ENCODE measurements around the gene ZNF444.
A peak's percentile ranks its signal among the peaks of the same experiment; 100 is the strongest.

The ZNF444 gene

DNA sequence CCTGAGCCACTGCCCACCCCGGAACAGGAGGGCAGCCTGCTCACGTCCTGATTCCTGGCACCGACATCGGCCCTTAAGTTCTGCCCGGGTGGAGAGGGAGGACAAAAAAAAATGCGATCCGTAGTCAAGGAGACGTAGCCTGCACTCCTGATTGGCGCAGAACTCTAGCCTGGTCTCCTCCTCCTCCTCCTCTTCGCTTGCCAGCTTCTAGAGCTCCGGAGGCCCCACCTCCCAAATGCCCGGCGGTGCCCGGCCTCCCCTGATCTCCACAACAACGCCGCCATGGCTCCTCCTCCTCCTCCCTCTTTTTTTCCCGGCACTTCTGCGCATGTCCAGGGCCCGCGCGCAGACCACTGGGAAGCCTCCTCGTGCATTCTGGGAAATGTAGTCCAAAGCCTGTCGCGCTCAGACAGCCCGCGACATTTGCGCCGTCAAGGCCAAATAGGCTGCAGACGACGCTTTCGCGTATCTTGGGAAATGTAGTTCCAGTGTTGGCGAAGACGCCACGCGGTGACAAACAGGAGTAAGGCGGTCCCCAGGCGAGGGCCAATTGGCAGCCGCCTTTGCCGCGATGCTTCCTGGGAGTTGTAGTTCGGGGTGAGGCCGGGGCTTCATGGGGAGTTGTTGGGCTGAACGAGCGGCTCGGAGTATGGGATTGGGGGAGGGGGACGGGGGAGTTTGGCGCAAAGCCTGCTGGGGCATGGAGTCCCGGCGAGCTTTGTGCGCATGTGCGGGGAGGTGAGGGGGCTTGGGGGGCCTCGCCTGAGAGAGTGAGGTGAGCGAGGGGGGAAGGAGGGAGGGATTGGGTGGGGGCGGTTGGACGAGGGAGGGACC lies at the start of gene ZNF444:
Gene ZNF444, plus strand, starts transcription at position 705 of the 834 bp plus-strand sequence. CDS start 5,625 bp downstream, outside the sequence.
- H3K4me3 ChIP-seq (ENCODE audit: low read depth, low read length) = peak within 1 kb of the TSS; percentile 88

DNA sequence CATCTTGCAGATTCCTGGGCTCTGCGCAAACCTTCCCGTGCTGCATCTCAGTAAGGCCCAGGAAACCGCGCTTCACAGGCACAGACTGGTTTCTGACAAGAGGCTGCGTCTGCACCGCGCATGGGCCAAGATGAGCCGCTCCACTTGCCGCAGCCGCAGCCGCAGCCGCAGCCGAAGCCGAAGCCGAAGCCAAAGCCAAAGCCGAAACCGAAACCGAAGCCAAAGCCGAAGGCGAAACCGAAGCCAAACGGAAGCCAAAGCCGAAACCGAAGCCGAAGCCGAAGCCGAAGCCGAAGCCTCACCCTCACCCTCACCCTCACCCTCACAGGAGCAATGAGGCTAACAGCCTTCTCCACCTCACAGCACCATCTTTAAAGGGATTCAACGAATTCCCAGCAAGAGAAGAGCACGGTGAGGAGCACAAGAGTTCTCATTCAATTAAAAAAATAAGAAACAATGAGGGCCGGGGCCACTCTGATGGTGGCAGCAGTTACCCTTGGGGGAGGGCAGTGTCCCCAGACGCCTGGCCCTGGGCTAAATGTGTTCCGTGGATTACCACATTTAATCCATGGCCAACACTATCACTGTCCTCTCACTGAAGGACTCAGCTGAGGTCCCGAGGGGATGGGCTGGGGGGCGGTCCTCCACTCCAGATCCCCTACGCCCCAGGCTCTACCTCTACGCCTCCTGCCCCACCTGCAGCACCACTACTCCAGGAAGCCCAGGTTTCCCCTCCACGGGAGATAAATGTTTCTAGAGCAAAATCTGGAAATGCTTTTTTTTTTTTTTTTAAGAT lies 49.1 kb upstream of the ZNF444 start:
- no peak overlapping the region for H3K4me3 ChIP-seq (ENCODE audit: low read depth, low read length)
- no peak for DNase-seq (ENCODE audit: low read depth)
- TF ChIP-seq, protein P1, sequence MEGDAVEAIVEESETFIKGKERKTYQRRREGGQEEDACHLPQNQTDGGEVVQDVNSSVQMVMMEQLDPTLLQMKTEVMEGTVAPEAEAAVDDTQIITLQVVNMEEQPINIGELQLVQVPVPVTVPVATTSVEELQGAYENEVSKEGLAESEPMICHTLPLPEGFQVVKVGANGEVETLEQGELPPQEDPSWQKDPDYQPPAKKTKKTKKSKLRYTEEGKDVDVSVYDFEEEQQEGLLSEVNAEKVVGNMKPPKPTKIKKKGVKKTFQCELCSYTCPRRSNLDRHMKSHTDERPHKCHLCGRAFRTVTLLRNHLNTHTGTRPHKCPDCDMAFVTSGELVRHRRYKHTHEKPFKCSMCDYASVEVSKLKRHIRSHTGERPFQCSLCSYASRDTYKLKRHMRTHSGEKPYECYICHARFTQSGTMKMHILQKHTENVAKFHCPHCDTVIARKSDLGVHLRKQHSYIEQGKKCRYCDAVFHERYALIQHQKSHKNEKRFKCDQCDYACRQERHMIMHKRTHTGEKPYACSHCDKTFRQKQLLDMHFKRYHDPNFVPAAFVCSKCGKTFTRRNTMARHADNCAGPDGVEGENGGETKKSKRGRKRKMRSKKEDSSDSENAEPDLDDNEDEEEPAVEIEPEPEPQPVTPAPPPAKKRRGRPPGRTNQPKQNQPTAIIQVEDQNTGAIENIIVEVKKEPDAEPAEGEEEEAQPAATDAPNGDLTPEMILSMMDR (IDR thresholded peaks at IDR 0.05; ENCODE audit: low read depth, low read length, missing control alignments) = no peak

More for the DNA sequence above, at the start of gene ZNF444:
- TF ChIP-seq, protein P1 (IDR thresholded peaks at IDR 0.05; ENCODE audit: low read depth, low read length, missing control alignments) = no peak
- DNase-seq (ENCODE audit: low read depth) = peak; percentile 97

DNA sequence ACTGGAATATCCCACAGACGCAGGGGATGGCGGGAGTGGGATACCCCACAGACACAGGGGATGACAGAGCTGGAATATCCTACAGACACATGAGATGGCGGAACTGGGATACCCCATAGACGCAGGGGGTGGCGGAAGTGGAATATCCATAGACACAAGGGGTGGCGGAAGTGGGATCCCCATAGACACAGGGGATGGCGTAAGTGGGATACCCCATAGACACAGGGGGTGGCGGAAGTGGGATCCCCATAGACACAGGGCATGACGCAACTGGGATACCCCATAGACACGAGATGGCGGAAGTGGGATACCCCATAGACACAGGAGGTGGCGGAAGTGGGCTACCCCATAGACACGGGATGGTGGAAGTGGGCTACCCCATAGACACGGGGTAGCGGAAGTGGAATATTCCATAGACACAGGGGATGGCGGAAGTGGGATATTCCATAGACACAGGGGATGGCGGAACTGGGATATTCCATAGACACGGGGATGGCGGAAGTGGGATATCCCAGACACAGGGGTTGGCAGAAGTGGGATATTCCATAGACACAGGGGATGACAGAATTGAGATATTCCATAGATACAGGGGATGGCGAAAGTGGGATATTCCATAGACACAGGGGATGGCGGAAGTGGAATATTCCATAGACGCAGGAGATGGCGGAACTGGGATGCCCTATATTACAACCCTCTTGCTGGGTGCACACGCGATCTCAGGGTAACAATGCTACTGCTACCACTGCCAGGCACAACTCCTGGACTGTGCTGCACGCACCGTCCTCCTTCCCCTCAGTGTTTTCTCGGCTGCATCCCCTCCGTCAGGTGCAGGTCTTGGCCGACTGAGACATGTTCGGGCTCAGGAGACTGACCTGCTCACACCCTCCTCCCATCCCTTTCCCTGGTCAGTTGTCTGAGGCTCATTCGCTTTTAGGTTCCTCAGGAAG lies 48.1 kb upstream of the ZNF444 start:
- no peak for DNase-seq (ENCODE audit: low read depth)
- no peak overlapping the region for H3K4me3 ChIP-seq (ENCODE audit: low read depth, low read length)
- TF ChIP-seq, protein P1 (IDR thresholded peaks at IDR 0.05; ENCODE audit: low read depth, low read length, missing control alignments) = no peak

DNA sequence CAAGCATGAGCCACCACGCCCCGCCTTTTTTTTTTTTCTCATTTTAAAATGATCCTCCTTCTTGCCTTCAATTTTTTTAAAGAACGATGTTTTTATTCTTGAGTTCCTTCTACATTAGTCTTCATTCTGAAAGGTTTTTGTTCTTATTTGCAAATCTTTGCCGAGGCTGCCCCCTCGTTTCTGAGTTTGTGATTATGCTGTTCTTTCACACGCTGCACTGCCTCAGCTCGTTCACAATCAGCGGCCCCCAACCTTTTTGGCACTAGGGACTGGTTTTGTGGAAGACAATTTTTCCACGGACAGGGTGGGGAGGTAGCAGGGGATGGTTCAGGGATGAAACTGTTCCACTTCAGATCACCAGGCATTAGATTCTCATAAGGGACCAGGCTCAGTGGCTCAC lies 46.6 kb upstream of the ZNF444 start:
- no peak for DNase-seq (ENCODE audit: low read depth)
- H3K4me3 ChIP-seq (ENCODE audit: low read depth, low read length) = no peak overlapping the region
- TF ChIP-seq, protein P1 (IDR thresholded peaks at IDR 0.05; ENCODE audit: low read depth, low read length, missing control alignments) = no peak

DNA sequence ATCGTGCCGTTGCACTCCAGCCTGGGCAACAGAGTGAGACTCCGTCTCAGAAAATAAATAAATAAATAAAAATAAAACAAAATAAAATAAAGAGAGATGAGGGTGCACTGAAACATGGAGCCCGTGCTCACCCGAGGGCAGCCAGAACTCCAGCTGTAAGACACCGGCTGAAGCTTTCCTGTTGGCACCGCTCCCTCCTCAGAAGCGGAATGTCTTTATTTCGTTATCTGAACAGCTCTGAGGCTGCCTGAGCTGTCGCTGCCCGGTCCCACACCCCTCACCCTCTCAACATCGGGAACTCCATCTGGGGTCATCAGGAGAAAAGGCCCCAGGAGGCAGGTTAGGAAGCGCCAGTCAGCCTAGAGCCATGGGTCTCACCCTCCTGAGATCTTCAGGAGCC lies 44.4 kb upstream of the ZNF444 start:
- no peak overlapping the region for H3K4me3 ChIP-seq (ENCODE audit: low read depth, low read length)
- TF ChIP-seq, protein P1 (IDR thresholded peaks at IDR 0.05; ENCODE audit: low read depth, low read length, missing control alignments) = no peak
- DNase-seq (ENCODE audit: low read depth) = no peak

DNA sequence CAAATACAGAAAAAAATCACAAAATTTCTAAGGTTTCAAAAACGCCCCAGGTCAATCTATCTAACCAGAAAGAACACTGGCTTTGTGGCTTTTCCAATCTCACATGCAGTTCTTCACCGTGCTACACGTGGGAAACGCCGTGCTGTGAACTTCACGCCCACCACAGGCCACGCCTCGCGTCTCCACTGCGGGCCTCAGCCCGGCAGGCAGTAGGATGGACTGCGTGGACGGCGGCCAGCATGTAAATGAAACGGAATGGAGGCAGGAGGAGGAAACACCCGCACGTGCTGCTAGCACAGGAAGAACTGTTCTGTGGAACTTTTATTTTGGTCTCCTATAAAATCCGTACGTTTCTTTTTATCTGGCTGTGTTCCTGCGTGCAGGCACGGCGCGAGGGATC lies 43.8 kb upstream of the ZNF444 start:
- DNase-seq (ENCODE audit: low read depth) = no peak
- TF ChIP-seq, protein P1 (IDR thresholded peaks at IDR 0.05; ENCODE audit: low read depth, low read length, missing control alignments) = no peak
- H3K4me3 ChIP-seq (ENCODE audit: low read depth, low read length) = no peak overlapping the region
